Ectodermal cell (in vitro differentiated cells): Measurements from ENCODE around the gene COA8.
A peak's percentile ranks its signal among the peaks of the same experiment; 100 is the strongest.
"Not testable (repeated sequence)": the region's sequence is repeated elsewhere in the genome, so short reads cannot be mapped to it uniquely, and the experiment has no call there.

ENCODE experiments used
- H3K27ac ChIP-seq: 2 replicates; pipeline ENCODE4 v1.7.0; 2013; ENCODE audit warnings: mild to moderate bottlenecking, low read depth, low read length; ENCODE audit not compliant: insufficient read depth, poor library complexity, severe bottlenecking
- H3K27me3 ChIP-seq: 2 replicates; pipeline ENCODE4 v1.7.0; 2013; ENCODE audit warnings: mild to moderate bottlenecking, low read length; ENCODE audit not compliant: insufficient read depth, control insufficient read depth, poor library complexity, severe bottlenecking
- H3K36me3 ChIP-seq: one replicate; pipeline ENCODE4 v1.7.0; 2013; ENCODE audit warnings: low read length; ENCODE audit not compliant: control insufficient read depth, insufficient read depth
- H3K4me1 ChIP-seq: one replicate; pipeline ENCODE4 v1.7.0; 2013; ENCODE audit warnings: low read length; ENCODE audit not compliant: control insufficient read depth, insufficient read depth
- H3K4me3 ChIP-seq: 2 replicates; pipeline ENCODE4 v1.7.0; 2013; ENCODE audit warnings: low read depth, low read length, control low read depth; ENCODE audit not compliant: insufficient read depth
- H3K9me3 ChIP-seq: 2 replicates; pipeline ENCODE4 v1.7.0; 2013; ENCODE audit warnings: mild to moderate bottlenecking, low read length, moderate library complexity; ENCODE audit not compliant: control insufficient read depth
- WGBS, 2 experiments: methylation state at CpG; one replicate each; pipeline ENCODE4 v1.1.7; 2013; ENCODE audit warnings: missing lambda C conversion rate in 2 of 2; 5-methylcytosine and 5-hydroxymethylcytosine counted together

The COA8 gene

GRCh38 chr14:103520269-103520656, 42.5 kb upstream of the COA8 start:
- 79 to 86% methylated on average over 10 of the region's 10 CpGs for WGBS, 2 experiments
- peak overlapping the region; percentile 67 for H3K4me3 ChIP-seq
- no peaks in the 10 kb centered on the region for H3K36me3 ChIP-seq
- peaks cover 38% of the 10 kb centered on the region for H3K27me3 ChIP-seq
- H3K9me3 ChIP-seq, result no peaks in the 10 kb centered on the region
- peaks cover 43% of the 10 kb centered on the region for H3K4me1 ChIP-seq
- H3K27ac ChIP-seq, result no peak overlapping the region

- H3K9me3 ChIP-seq, result no peaks in the 10 kb centered on the region
- H3K27me3 ChIP-seq, result peaks cover 38% of the 10 kb centered on the region
- peaks cover 43% of the 10 kb centered on the region for H3K4me1 ChIP-seq
- WGBS, 2 experiments, result 4 to 6% methylated on average over 66 of the region's 66 CpGs
- peak overlapping the region; percentile 67 for H3K4me3 ChIP-seq
- no peaks in the 10 kb centered on the region for H3K36me3 ChIP-seq
- peak overlapping the region; percentile 59 for H3K27ac ChIP-seq
Measured at GRCh38 chr14:103520657-103521437, 41.9 kb upstream of the COA8 start.

- Histone ChIP-seq H3K27me3 (peaks cover 38% of the 10 kb centered on the region), H3K4me3 (peak overlapping the region; percentile 67), H3K36me3 (no peaks in the 10 kb centered on the region), H3K27ac (no peak overlapping the region), H3K9me3 (no peaks in the 10 kb centered on the region), H3K4me1 (peaks cover 43% of the 10 kb centered on the region)
- 1% methylated on average over 77 of the region's 77 CpGs for WGBS, 2 experiments
Measured at GRCh38 chr14:103521438-103521950, 41.3 kb upstream of the COA8 start.

- Histone ChIP-seq H3K36me3 (no peaks in the 10 kb centered on the region), H3K9me3 (no peaks in the 10 kb centered on the region), H3K4me1 (peaks cover 43% of the 10 kb centered on the region), H3K27ac (peak overlapping the region; percentile 16), H3K4me3 (peak overlapping the region; percentile 67), H3K27me3 (peaks cover 38% of the 10 kb centered on the region)
- 0% methylated on average over 74 of the region's 74 CpGs for WGBS, 2 experiments
Measured at GRCh38 chr14:103521951-103522563, 40.7 kb upstream of the COA8 start.

- H3K9me3 ChIP-seq, result no peaks in the 10 kb centered on the region
- peaks cover 40% of the 10 kb centered on the region for H3K4me1 ChIP-seq
- H3K4me3 ChIP-seq, result peak within 1 kb of the TSS; percentile 67
- H3K27me3 ChIP-seq, result peaks cover 38% of the 10 kb centered on the region
- peak within 1 kb of the TSS; percentile 16 for H3K27ac ChIP-seq
- no peaks in the 10 kb centered on the region for H3K36me3 ChIP-seq
- 1 to 2% methylated on average over 107 of the region's 107 CpGs for WGBS, 2 experiments
Measured at GRCh38 chr14:103522649-103523574, 39.8 kb upstream of the COA8 start, which contains the start of gene CKB. CKB (minus strand) TSS chr14:103522830; CDS start chr14:103522493, 337 bp downstream.

- Histone ChIP-seq H3K9me3 (no peaks in the 10 kb centered on the region), H3K4me3 (peak overlapping the region; percentile 67), H3K27ac (no peak overlapping the region), H3K36me3 (no peaks in the 10 kb centered on the region), H3K4me1 (peaks cover 39% of the 10 kb centered on the region), H3K27me3 (peaks cover 38% of the 10 kb centered on the region)
- WGBS, 2 experiments, result 29 to 33% methylated on average over 10 of the region's 10 CpGs
Measured at GRCh38 chr14:103523575-103523954, 39.2 kb upstream of the COA8 start.

- no peaks in the 10 kb centered on the region for H3K36me3 ChIP-seq
- no peak overlapping the region for H3K27ac ChIP-seq
- 76 to 78% methylated on average over 12 of the region's 12 CpGs for WGBS, 2 experiments
- H3K27me3 ChIP-seq, result peaks cover 38% of the 10 kb centered on the region
- no peaks in the 10 kb centered on the region for H3K9me3 ChIP-seq
- peaks cover 32% of the 10 kb centered on the region for H3K4me1 ChIP-seq
- H3K4me3 ChIP-seq, result no peak overlapping the region
Measured at GRCh38 chr14:103524002-103524935, 38.5 kb upstream of the COA8 start.

GRCh38 chr14:103525430-103526246, 37.1 kb upstream of the COA8 start:
- peaks cover 26% of the 10 kb centered on the region for H3K4me1 ChIP-seq
- H3K27ac ChIP-seq, H3K36me3 ChIP-seq, H3K9me3 ChIP-seq, H3K4me3 ChIP-seq: not testable (repeated sequence)
- WGBS, 2 experiments, result 77 to 81% methylated on average over 17 of the region's 17 CpGs
- H3K27me3 ChIP-seq, result peaks cover 38% of the 10 kb centered on the region
